GM19397 (cell line): ENCODE measurements around the gene LYPLAL1.
"Not testable (repeated sequence)": the region's sequence is repeated elsewhere in the genome, so short reads cannot be mapped to it uniquely, and the experiment has no call there.

Experiments used
- ATAC-seq: cut with Tn5 transposase; IDR thresholded peaks from one replicate; pipeline ENCODE4 v1.9.1; 2021; ENCODE audit warnings: mild to moderate bottlenecking, moderate library complexity; ENCODE audit not compliant: unreplicated experiment

LYPLAL1 gene

GRCh38 chr1:219161371-219161770 is 12.3 kb upstream of the LYPLAL1 start:
- ATAC-seq: no peak

GRCh38 chr1:219163401-219163954 is 10.2 kb upstream of the LYPLAL1 start:
- no peak for ATAC-seq

- ATAC-seq: no peak
Observed at GRCh38 chr1:219171192-219171935, 2.3 kb upstream of the LYPLAL1 start.

GRCh38 chr1:219172821-219173220 is 857 bp upstream of the LYPLAL1 start:
- ATAC-seq: no peak

GRCh38 chr1:219173434-219173757 is 282 bp upstream of the LYPLAL1 start:
- ATAC-seq: peak; percentile 1

GRCh38 chr1:219174460-219175211 is 958 bp downstream of the LYPLAL1 start:
- peak; percentile 26 for ATAC-seq

GRCh38 chr1:219175212-219175564 is 1.5 kb downstream of the LYPLAL1 start:
- no peak for ATAC-seq

- ATAC-seq: no peak
Observed at GRCh38 chr1:219176168-219176567, 2.5 kb downstream of the LYPLAL1 start.

GRCh38 chr1:219177363-219177762 is 3.7 kb downstream of the LYPLAL1 start:
- peak; percentile 21 for ATAC-seq

GRCh38 chr1:219177940-219178339 is 4.3 kb downstream of the LYPLAL1 start:
- no peak for ATAC-seq

GRCh38 chr1:219179293-219179692 is 5.6 kb downstream of the LYPLAL1 start:
- ATAC-seq: no peak

- no peak for ATAC-seq
Observed at GRCh38 chr1:219184337-219184736, 10.7 kb downstream of the LYPLAL1 start.

- ATAC-seq: no peak
Observed at GRCh38 chr1:219185486-219186117, 11.9 kb downstream of the LYPLAL1 start.

GRCh38 chr1:219188331-219188803 is 14.7 kb downstream of the LYPLAL1 start:
- peak; percentile 47 for ATAC-seq

GRCh38 chr1:219189021-219189824 is 15.5 kb downstream of the LYPLAL1 start:
- ATAC-seq: peak; percentile 63

GRCh38 chr1:219189952-219190351 is 16.3 kb downstream of the LYPLAL1 start:
- ATAC-seq: no peak

GRCh38 chr1:219190605-219191004 is 16.9 kb downstream of the LYPLAL1 start:
- ATAC-seq: no peak

GRCh38 chr1:219195833-219196232 is 22.2 kb downstream of the LYPLAL1 start:
- not testable (repeated sequence) for ATAC-seq

- no peak for ATAC-seq
Observed at GRCh38 chr1:219201656-219202055, 28.0 kb downstream of the LYPLAL1 start.

GRCh38 chr1:219202567-219202966 is 28.9 kb downstream of the LYPLAL1 start:
- ATAC-seq: no peak

GRCh38 chr1:219206350-219206749 is 32.7 kb downstream of the LYPLAL1 start:
- no peak for ATAC-seq
